Measurements from ENCODE around the gene FAM8A1. TPM values are rescaled to one million over a fixed set of nuclear protein-coding genes. Genes with fewer than 3 reads are reported as not detected.
"Not testable (repeated sequence)": the region's sequence is repeated elsewhere in the genome, so short reads cannot be mapped to it uniquely, and the experiment has no call there.

FAM8A1 gene
- total RNA-seq, 4 donors from 2014 or later: 45.1 to 57.1 (median 52.3) TPM

DNA sequence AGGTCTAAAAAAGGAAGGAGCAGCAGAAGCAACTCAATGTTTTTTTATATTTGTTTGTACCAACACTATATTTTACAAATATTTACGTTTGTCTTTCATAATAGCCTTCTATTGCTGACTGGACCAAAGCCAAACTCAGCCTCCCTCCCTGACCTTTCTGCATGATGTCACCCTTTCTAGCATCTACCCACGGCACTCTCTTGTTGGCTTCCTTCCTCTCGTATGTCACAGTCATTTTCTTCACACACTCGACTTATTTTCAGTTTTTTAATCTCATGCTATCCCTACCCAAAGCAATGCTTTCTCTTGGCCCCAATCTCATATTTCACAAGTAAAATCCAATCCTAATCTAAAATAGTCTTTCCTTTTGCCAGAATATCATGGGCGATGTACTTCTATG is 16.3 kb upstream of the FAM8A1 start:
- intact Hi-C loops (cut with DNase I): loop anchor here (5.0 to 10.0 kb wide), 3 partner anchors 307 to 541 kb away; partner anchors contain the start of gene NHLRC1
- Histone ChIP-seq H3K27me3 (no peaks in the 10 kb centered on the region), H3K9me3 (no peaks in the 10 kb centered on the region), H3K36me3 (no peaks in the 10 kb centered on the region), H3K27ac (peak overlapping the region; percentile 50 to 55 (median 50)), H3K4me1 (peaks cover 0 to 5% of the 10 kb centered on the region in 2 donors), H3K4me3 (replicated peaks in 1 of 3) (no peak overlapping the region)
- WGBS, 2 donors: 29 to 41% methylated on average over 5 of the region's 5 CpGs
- no peak for DNase-seq
- TF ChIP-seq POLR2A (IDR thresholded peaks at IDR 0.05): no peak
- TF ChIP-seq, protein P1, sequence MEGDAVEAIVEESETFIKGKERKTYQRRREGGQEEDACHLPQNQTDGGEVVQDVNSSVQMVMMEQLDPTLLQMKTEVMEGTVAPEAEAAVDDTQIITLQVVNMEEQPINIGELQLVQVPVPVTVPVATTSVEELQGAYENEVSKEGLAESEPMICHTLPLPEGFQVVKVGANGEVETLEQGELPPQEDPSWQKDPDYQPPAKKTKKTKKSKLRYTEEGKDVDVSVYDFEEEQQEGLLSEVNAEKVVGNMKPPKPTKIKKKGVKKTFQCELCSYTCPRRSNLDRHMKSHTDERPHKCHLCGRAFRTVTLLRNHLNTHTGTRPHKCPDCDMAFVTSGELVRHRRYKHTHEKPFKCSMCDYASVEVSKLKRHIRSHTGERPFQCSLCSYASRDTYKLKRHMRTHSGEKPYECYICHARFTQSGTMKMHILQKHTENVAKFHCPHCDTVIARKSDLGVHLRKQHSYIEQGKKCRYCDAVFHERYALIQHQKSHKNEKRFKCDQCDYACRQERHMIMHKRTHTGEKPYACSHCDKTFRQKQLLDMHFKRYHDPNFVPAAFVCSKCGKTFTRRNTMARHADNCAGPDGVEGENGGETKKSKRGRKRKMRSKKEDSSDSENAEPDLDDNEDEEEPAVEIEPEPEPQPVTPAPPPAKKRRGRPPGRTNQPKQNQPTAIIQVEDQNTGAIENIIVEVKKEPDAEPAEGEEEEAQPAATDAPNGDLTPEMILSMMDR (IDR thresholded peaks at IDR 0.05): no peak

DNA sequence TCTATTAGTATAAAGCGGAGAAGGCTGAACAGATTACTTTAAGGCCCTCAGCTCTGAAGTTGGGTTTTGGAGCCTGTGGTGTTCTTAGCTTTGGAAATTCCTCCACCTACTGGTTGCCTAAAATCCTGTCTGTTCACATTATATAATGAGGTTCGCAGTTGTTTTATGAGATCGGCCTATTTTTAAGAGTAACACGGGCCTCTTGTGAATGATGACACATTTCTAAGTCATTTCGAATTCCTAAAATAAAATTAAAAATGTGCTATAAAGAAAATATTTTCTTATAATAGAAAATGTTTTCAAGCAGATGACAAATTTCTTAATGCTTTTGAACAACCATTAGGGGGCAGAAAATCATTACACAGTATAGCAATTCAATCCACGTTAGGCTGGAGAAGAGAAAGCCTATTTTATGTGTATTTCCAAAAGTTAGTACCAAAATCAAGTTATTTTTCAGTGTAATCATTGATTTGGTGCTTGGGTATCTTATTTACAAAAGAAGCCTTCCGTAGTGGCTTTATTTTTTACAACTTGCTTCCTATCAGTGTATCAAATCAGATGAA is 15.8 kb upstream of the FAM8A1 start:
- H3K9me3 ChIP-seq: no peaks in the 10 kb centered on the region
- H3K4me1 ChIP-seq: peaks cover 0 to 5% of the 10 kb centered on the region in 2 donors
- H3K4me3 ChIP-seq (replicated peaks in 1 of 3): no peak overlapping the region
- intact Hi-C loops (cut with DNase I): loop anchor here (5.0 to 10.0 kb wide), 3 partner anchors 307 to 540 kb away; partner anchors contain the start of gene NHLRC1
- TF ChIP-seq POLR2A (IDR thresholded peaks at IDR 0.05): no peak
- TF ChIP-seq, protein P1 (IDR thresholded peaks at IDR 0.05): peak; percentile 66 to 99 (median 82)
- WGBS, 2 donors: 5 to 9% methylated on average over 7 of the region's 7 CpGs
- no peaks in the 10 kb centered on the region for H3K36me3 ChIP-seq
- no peaks in the 10 kb centered on the region for H3K27me3 ChIP-seq
- H3K27ac ChIP-seq: peak overlapping the region; percentile 50 to 55 (median 50)
- DNase-seq: peak; percentile 29 to 36

DNA sequence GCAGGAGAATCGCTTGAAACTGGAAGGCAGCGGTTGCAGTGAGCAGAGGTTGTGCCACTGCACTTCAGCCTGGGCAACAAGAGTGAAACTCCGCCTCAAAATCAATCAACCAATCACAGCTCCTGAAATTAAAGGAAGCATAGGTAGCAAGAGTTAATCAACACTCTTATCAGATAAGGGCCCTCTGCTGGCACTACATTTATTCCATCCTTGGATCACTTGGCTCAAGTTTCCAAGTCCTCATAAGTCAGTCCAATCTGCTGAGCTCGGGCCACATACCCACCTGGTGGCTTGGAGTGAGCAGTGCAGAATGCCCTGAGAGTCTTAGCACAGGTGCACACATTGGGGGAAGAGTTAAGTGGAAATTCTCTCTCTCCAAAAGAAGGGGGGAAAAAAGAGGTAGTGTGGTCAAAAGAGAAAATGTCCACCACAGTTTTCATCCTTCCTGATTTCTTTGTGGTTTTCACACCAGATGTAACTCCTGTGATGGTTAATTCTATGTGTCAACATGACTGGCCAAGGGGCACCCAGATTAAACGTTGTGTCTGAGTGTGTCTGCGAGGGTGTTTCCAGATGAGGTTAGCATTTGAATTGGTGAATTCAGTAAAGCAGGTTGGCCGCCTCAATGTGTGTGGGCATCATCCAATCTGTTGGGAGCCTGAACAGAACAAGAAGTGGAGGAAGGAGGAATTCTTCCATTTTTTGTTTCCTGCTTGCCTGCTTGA is 14.2 kb upstream of the FAM8A1 start:
- H3K36me3 ChIP-seq: no peaks in the 10 kb centered on the region
- H3K27ac ChIP-seq: no peak overlapping the region
- TF ChIP-seq POLR2A (IDR thresholded peaks at IDR 0.05): no peak
- TF ChIP-seq, protein P1 (IDR thresholded peaks at IDR 0.05): no peak
- DNase-seq: peak in 1 of 2 donors; percentile 12
- no peaks in the 10 kb centered on the region for H3K9me3 ChIP-seq
- H3K27me3 ChIP-seq: no peaks in the 10 kb centered on the region
- WGBS, 2 donors: 76 to 80% methylated on average over 7 of the region's 7 CpGs
- no peak overlapping the region for H3K4me3 ChIP-seq (replicated peaks in 1 of 3)
- peaks cover 0 to 5% of the 10 kb centered on the region in 2 donors for H3K4me1 ChIP-seq
- intact Hi-C loops (cut with DNase I): loop anchor here (5.0 to 10.0 kb wide), 2 partner anchors 216 to 539 kb away; partner anchors contain the start of gene NHLRC1

DNA sequence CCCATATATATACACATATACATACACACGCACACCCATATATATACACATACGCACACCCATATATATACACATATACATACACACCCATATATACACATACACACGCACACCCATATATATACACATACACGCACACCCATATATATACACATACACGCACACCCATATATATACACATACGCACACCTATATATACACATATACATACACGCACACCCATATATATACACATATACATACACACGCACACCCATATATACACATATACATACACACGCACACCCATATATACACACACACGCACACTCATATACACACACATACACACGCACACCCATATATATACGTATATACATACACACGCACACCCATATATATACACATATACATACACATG is 13.5 kb upstream of the FAM8A1 start:
- WGBS, 2 donors: 91 to 94% methylated on average over 13 of the region's 13 CpGs
- H3K27me3 ChIP-seq; H3K36me3 ChIP-seq; H3K9me3 ChIP-seq; DNase-seq; H3K4me3 ChIP-seq (replicated peaks in 1 of 3); H3K4me1 ChIP-seq; H3K27ac ChIP-seq: not testable (repeated sequence)
- intact Hi-C loops (cut with DNase I): loop anchor here (5.0 to 10.0 kb wide), 2 partner anchors 216 to 538 kb away; partner anchors contain the start of gene NHLRC1

DNA sequence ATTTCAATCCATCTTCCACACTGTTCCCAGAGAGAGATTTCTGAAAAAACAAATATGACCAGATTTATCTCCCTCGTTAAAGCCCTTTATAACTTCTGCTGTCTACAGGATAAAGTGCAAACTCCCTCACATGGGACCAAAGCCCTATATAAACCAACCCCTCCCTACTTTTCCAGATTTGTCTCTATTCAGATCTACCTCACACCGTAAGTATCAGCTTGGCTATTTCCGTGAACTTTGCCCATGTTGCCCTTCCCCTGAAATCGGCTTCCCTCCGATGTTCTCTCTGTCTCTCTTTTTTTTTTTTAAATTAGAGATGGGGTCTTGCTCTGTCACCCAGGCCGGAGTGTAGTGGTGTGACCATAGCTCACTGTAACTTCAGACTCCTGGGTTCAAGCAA is 12.1 kb upstream of the FAM8A1 start:
- WGBS, 2 donors: 90 to 95% methylated on average over 6 of the region's 6 CpGs
- Histone ChIP-seq H3K27ac (no peak overlapping the region), H3K4me1 (peaks cover 0 to 5% of the 10 kb centered on the region in 2 donors), H3K4me3 (replicated peaks in 1 of 3) (no peak overlapping the region), H3K9me3 (no peaks in the 10 kb centered on the region), H3K27me3 (no peaks in the 10 kb centered on the region), H3K36me3 (no peaks in the 10 kb centered on the region)
- TF ChIP-seq, protein P1 (IDR thresholded peaks at IDR 0.05): no peak
- no peak for TF ChIP-seq POLR2A (IDR thresholded peaks at IDR 0.05)
- intact Hi-C loops (cut with DNase I): loop anchor here (5.0 to 10.0 kb wide), 2 partner anchors 214 to 537 kb away; partner anchors contain the start of gene NHLRC1
- no peak for DNase-seq
